WTC11 (cell line): ENCODE measurements around the gene TTC21A. TPM values are rescaled to one million over a fixed set of nuclear protein-coding genes. Genes with fewer than 3 reads are reported as not detected.

Experiments
- ATAC-seq: fragments of 200-7000 bp; cut with Tn5 transposase; 2 replicates; pipeline ENCODE4 v1.10.0; 2021; ENCODE audit warnings: mild to moderate bottlenecking, moderate library complexity
- CTCF ChIA-PET: fragments of 300-600 bp; sonication (Branson Sonifier 250); formaldehyde crosslinking; loops from one replicate; lab custom pipeline; 2021; ENCODE audit warnings: antibody characterized with exemption; lab: Charles Lee
- POLR2A ChIA-PET: fragments of 350-600 bp; sonication (Branson Sonifier 250); formaldehyde crosslinking; loops from one replicate; lab custom pipeline; 2021; ENCODE audit warnings: antibody characterized with exemption; lab: Charles Lee
- DNase-seq: peaks from one replicate; pipeline ENCODE4 v3.0.0; 2021; ENCODE audit warnings: low spot score
- H3K27ac Mint-ChIP-seq: 2 replicates; pipeline ENCODE4 v1.8.0; 2021; ENCODE audit warnings: mixed read lengths
- H3K27me3 Mint-ChIP-seq: 2 replicates; pipeline ENCODE4 v1.8.0; 2021; ENCODE audit warnings: low read depth, mild to moderate bottlenecking, moderate library complexity, mixed read lengths
- H3K36me3 Mint-ChIP-seq: 2 replicates; pipeline ENCODE4 v1.8.0; 2021; ENCODE audit warnings: mixed read lengths
- H3K4me1 Mint-ChIP-seq: 2 replicates; pipeline ENCODE4 v1.8.0; 2022; ENCODE audit warnings: mixed read lengths
- H3K4me3 Mint-ChIP-seq: 2 replicates; pipeline ENCODE4 v1.8.0; 2021; ENCODE audit warnings: mild to moderate bottlenecking, moderate library complexity, mixed read lengths
- H3K9me3 Mint-ChIP-seq: 2 replicates; pipeline ENCODE4 v1.8.0; 2021; ENCODE audit warnings: mixed read lengths
- CBFB ChIP-seq: sonication (generic); formaldehyde crosslinking; IDR thresholded peaks from 2 replicates; pipeline ENCODE4 v1.8.1; 2022; ENCODE audit warnings: mild to moderate bottlenecking, low read depth, missing genetic modification reagents
- HMGA2 ChIP-seq: fragments of 250-450 bp; sonication (Bioruptor Pico); IDR thresholded peaks from 2 replicates; pipeline ENCODE4 v1.4.0; 2021; ENCODE audit warnings: mild to moderate bottlenecking, moderate library complexity
- KAT7 ChIP-seq: sonication (generic); formaldehyde crosslinking; IDR thresholded peaks from 2 replicates; pipeline ENCODE4 v1.8.1; 2023; ENCODE audit warnings: missing genetic modification reagents, mild to moderate bottlenecking, borderline replicate concordance
- MXD4 ChIP-seq: fragments of 250-450 bp; sonication (Bioruptor Pico); IDR thresholded peaks from 2 replicates; pipeline ENCODE4 v1.8.0; 2021; ENCODE audit warnings: mild to moderate bottlenecking, moderate library complexity, borderline replicate concordance
- NFATC4 ChIP-seq: fragments of 250-450 bp; sonication (Bioruptor Pico); IDR thresholded peaks from 2 replicates; pipeline ENCODE4 v1.9.0; 2021; ENCODE audit warnings: mild to moderate bottlenecking
- NFYB ChIP-seq: sonication (generic); formaldehyde crosslinking; conservative IDR thresholded peaks from 2 replicates; pipeline ENCODE4 v1.8.0; 2022; ENCODE audit warnings: low read depth, missing genetic modification reagents
- PRRX2 ChIP-seq: fragments of 250-450 bp; sonication (Bioruptor Pico); IDR thresholded peaks from 2 replicates; pipeline ENCODE4 v1.8.0; 2021; ENCODE audit warnings: mild to moderate bottlenecking
- SMAD4 ChIP-seq: sonication (generic); formaldehyde crosslinking; IDR thresholded peaks from 2 replicates; pipeline ENCODE4 v1.8.0; 2022; ENCODE audit warnings: mild to moderate bottlenecking, missing genetic modification reagents
- SP1 ChIP-seq: sonication (generic); formaldehyde crosslinking; conservative IDR thresholded peaks from 2 replicates; pipeline ENCODE4 v1.8.1; 2022; ENCODE audit warnings: missing genetic modification reagents
- ZNF138 ChIP-seq: sonication (generic); formaldehyde crosslinking; conservative IDR thresholded peaks from 2 replicates; pipeline ENCODE4 v1.8.1; 2022; ENCODE audit warnings: mild to moderate bottlenecking, moderate library complexity, missing genetic modification reagents
- ZNF219 ChIP-seq: sonication (generic); formaldehyde crosslinking; IDR thresholded peaks from 2 replicates; pipeline ENCODE4 v1.8.0; 2023; ENCODE audit warnings: missing genetic modification reagents, mild to moderate bottlenecking, borderline replicate concordance
- ZNF263 ChIP-seq: sonication (generic); formaldehyde crosslinking; IDR thresholded peaks from 2 replicates; pipeline ENCODE4 v1.8.1; 2022; ENCODE audit warnings: low read depth, mild to moderate bottlenecking, moderate library complexity, missing genetic modification reagents
- ZNF396 ChIP-seq: fragments of 250-450 bp; sonication (Bioruptor Pico); IDR thresholded peaks from 2 replicates; pipeline ENCODE4 v1.8.0; 2021; ENCODE audit warnings: mild to moderate bottlenecking, moderate library complexity, borderline replicate concordance
- total RNA-seq: library from RNA; stranded (reverse); gene quantifications from 3 replicates; pipeline ENCODE4 v1.2.3, GENCODE V29; 2021
- TF ChIP-seq, protein P1 (sequence below): fragments of 250-450 bp; sonication (Bioruptor Pico); conservative IDR thresholded peaks from 2 replicates; pipeline ENCODE4 v1.9.0; 2021; ENCODE audit warnings: mild to moderate bottlenecking
- TF ChIP-seq, protein P2 (sequence below): sonication (generic); formaldehyde crosslinking; IDR thresholded peaks from 2 replicates; pipeline ENCODE4 v1.8.0; 2022; ENCODE audit warnings: mild to moderate bottlenecking, missing genetic modification reagents
- TF ChIP-seq, protein P3 (sequence below): sonication (generic); formaldehyde crosslinking; IDR thresholded peaks from 2 replicates; pipeline ENCODE4 v1.8.1; 2023; ENCODE audit warnings: mild to moderate bottlenecking, missing genetic modification reagents
- TF ChIP-seq, protein P4 (sequence below): fragments of 250-450 bp; sonication (Bioruptor Pico); IDR thresholded peaks from 2 replicates; pipeline ENCODE4 v1.9.0; 2021; ENCODE audit warnings: mild to moderate bottlenecking, borderline replicate concordance
- TF ChIP-seq, protein P5 (sequence below): sonication (generic); formaldehyde crosslinking; conservative IDR thresholded peaks from 2 replicates; pipeline ENCODE4 v1.8.1; 2022; ENCODE audit warnings: mild to moderate bottlenecking, missing genetic modification reagents
- TF ChIP-seq, protein P6 (sequence below): fragments of 250-450 bp; sonication (Bioruptor Pico); IDR thresholded peaks from 2 replicates; pipeline ENCODE4 v1.9.0; 2021; ENCODE audit warnings: moderate library complexity, mild to moderate bottlenecking, inconsistent platforms, borderline replicate concordance
- TF ChIP-seq, protein P7 (sequence below): sonication (generic); formaldehyde crosslinking; IDR thresholded peaks from 2 replicates; pipeline ENCODE4 v1.8.1; 2023; ENCODE audit warnings: mild to moderate bottlenecking, missing genetic modification reagents

The TTC21A gene
- total RNA-seq, 1 experiment from 2014 or later = 3.8 TPM

DNA sequence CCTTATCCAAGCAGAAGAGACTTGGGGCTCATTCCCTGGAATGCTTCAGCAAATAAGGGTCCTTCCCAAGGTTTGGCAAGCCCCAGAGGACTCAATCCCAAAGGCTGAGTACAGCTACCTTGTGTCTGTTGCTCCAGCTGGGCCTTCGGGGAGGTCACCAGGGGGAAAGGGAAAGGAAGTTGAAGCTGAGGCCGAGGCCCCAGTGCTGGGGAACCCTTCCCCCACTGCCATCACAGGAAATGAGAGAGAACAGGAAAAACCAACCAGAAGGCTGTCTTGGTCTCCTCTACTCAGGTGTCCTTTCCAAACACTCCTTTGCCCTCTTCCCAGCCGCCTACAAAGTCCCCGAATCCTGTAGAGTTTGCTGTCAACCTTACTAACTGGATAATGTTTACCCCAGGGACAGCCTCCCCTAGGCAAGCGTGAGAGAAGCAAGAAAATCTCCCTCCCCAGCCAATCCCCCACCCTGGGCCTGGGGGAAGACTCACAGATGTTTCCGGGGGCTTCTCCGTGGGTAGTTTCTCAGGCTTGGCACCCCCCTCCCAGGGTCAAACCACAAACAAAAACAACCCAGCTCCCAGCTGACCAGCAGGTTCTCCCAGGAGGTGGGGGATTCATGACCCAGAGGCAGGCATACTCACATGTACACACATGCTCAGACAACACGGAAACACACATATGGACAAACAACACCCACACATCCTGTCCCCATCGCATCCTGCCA, 40.4 kb downstream of the TTC21A start (continued):
- TF ChIP-seq, protein P1, sequence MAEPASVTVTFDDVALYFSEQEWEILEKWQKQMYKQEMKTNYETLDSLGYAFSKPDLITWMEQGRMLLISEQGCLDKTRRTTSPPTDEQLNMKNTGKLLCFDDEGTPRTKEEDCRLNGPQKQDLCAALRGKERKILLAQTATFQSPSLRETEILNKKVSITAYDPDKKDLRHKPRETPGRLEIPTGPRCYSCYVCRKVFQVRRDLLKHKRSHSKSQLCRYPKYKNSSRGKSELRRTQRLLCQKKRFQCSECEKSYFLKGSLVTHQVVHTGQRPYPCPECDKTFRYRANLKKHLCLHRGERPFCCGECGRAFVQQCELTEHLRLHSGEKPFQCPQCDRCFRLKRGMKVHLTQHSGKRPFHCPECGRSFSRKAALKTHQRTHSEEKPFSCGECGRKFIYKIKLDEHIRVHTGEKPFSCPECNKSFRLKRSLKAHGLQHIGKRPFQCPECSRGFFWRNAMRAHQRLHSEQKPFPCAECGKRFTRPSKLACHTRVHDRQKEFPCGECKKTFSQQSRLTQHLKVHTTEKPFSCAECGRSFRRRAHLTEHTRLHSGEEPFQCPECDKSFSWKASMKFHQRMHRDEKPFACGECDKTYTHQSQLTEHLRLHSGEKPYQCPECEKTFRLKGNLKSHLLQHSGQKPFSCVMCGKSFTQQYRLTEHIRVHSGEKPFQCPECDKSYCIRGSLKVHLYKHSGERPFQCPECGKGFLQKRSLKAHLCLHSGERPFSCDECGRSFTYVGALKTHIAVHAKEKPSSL = no peak

DNA sequence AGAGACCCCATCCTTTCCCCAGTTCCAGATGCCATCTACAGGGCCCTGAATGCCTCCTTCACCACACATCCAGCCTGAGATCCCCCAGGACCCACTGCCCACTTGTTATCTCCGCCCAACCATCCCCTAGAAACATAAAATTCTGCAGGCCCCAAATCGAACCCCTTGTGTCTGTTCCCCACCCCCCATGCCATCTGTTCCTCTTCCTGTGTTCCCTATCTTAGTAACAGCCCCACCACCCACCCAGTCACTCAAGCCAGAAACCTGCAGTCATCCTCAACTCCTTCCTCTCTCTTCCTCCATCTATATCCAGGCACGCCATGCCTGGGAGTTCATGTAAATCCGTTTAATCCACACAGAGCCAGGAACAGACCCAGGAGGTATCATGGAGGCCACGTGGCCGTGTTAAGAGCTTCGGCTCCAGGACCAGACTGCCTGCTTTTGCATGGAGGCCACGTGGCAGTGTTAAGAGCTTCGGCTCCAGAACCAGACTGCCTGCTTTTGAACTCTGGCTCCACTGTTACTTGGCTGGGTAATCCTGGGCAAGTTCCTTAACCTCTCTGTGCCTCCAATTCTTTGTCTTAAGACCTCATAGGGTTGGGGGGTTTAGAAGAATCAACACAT, 41.1 kb downstream of the TTC21A start:
- POLR2A ChIA-PET = no interaction called here
- ATAC-seq = no peak
- TF ChIP-seq SP1 (CRISPR knock-in tag) (no peak), HMGA2 (CRISPR knock-in tag) (no peak), CBFB (CRISPR knock-in tag) (no peak), ZNF138 (no peak), PRRX2 (no peak), NFATC4 (CRISPR knock-in tag) (no peak), ZNF396 (CRISPR knock-in tag) (no peak), NFYB (CRISPR knock-in tag) (no peak), MXD4 (no peak), ZNF219 (CRISPR knock-in tag) (no peak), SMAD4 (CRISPR knock-in tag) (no peak), KAT7 (no peak), ZNF263 (no peak)
- TF ChIP-seq, protein P2, sequence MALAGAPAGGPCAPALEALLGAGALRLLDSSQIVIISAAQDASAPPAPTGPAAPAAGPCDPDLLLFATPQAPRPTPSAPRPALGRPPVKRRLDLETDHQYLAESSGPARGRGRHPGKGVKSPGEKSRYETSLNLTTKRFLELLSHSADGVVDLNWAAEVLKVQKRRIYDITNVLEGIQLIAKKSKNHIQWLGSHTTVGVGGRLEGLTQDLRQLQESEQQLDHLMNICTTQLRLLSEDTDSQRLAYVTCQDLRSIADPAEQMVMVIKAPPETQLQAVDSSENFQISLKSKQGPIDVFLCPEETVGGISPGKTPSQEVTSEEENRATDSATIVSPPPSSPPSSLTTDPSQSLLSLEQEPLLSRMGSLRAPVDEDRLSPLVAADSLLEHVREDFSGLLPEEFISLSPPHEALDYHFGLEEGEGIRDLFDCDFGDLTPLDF (CRISPR knock-in tag) = no peak
- TF ChIP-seq, protein P3, sequence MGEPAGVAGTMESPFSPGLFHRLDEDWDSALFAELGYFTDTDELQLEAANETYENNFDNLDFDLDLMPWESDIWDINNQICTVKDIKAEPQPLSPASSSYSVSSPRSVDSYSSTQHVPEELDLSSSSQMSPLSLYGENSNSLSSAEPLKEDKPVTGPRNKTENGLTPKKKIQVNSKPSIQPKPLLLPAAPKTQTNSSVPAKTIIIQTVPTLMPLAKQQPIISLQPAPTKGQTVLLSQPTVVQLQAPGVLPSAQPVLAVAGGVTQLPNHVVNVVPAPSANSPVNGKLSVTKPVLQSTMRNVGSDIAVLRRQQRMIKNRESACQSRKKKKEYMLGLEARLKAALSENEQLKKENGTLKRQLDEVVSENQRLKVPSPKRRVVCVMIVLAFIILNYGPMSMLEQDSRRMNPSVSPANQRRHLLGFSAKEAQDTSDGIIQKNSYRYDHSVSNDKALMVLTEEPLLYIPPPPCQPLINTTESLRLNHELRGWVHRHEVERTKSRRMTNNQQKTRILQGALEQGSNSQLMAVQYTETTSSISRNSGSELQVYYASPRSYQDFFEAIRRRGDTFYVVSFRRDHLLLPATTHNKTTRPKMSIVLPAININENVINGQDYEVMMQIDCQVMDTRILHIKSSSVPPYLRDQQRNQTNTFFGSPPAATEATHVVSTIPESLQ (CRISPR knock-in tag) = no peak
- TF ChIP-seq, protein P4, sequence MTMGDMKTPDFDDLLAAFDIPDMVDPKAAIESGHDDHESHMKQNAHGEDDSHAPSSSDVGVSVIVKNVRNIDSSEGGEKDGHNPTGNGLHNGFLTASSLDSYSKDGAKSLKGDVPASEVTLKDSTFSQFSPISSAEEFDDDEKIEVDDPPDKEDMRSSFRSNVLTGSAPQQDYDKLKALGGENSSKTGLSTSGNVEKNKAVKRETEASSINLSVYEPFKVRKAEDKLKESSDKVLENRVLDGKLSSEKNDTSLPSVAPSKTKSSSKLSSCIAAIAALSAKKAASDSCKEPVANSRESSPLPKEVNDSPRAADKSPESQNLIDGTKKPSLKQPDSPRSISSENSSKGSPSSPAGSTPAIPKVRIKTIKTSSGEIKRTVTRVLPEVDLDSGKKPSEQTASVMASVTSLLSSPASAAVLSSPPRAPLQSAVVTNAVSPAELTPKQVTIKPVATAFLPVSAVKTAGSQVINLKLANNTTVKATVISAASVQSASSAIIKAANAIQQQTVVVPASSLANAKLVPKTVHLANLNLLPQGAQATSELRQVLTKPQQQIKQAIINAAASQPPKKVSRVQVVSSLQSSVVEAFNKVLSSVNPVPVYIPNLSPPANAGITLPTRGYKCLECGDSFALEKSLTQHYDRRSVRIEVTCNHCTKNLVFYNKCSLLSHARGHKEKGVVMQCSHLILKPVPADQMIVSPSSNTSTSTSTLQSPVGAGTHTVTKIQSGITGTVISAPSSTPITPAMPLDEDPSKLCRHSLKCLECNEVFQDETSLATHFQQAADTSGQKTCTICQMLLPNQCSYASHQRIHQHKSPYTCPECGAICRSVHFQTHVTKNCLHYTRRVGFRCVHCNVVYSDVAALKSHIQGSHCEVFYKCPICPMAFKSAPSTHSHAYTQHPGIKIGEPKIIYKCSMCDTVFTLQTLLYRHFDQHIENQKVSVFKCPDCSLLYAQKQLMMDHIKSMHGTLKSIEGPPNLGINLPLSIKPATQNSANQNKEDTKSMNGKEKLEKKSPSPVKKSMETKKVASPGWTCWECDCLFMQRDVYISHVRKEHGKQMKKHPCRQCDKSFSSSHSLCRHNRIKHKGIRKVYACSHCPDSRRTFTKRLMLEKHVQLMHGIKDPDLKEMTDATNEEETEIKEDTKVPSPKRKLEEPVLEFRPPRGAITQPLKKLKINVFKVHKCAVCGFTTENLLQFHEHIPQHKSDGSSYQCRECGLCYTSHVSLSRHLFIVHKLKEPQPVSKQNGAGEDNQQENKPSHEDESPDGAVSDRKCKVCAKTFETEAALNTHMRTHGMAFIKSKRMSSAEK (CRISPR knock-in tag) = no peak
- TF ChIP-seq, protein P5, sequence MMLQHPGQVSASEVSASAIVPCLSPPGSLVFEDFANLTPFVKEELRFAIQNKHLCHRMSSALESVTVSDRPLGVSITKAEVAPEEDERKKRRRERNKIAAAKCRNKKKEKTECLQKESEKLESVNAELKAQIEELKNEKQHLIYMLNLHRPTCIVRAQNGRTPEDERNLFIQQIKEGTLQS (CRISPR knock-in tag) = no peak
- TF ChIP-seq, protein P6, sequence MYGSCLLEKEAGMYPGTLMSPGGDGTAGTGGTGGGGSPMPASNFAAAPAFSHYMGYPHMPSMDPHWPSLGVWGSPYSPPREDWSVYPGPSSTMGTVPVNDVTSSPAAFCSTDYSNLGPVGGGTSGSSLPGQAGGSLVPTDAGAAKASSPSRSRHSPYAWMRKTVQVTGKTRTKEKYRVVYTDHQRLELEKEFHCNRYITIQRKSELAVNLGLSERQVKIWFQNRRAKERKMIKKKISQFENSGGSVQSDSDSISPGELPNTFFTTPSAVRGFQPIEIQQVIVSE (CRISPR knock-in tag) = no peak
- TF ChIP-seq, protein P1 = no peak
- TF ChIP-seq, protein P7, sequence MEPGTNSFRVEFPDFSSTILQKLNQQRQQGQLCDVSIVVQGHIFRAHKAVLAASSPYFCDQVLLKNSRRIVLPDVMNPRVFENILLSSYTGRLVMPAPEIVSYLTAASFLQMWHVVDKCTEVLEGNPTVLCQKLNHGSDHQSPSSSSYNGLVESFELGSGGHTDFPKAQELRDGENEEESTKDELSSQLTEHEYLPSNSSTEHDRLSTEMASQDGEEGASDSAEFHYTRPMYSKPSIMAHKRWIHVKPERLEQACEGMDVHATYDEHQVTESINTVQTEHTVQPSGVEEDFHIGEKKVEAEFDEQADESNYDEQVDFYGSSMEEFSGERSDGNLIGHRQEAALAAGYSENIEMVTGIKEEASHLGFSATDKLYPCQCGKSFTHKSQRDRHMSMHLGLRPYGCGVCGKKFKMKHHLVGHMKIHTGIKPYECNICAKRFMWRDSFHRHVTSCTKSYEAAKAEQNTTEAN = no peak

More for the DNA sequence above, 41.1 kb downstream of the TTC21A start:
- H3K4me3 Mint-ChIP-seq = peak overlapping the region; percentile 20; the same call in 1 of the 2 replicates
- peaks cover 23% of the 10 kb centered on the region for H3K36me3 Mint-ChIP-seq
- CTCF ChIA-PET = no interaction called here
- H3K27ac Mint-ChIP-seq = peak overlapping the region; percentile 16
- H3K4me1 Mint-ChIP-seq = peaks cover 66% of the 10 kb centered on the region
- no peak for DNase-seq
- H3K27me3 Mint-ChIP-seq = no peaks in the 10 kb centered on the region
- H3K9me3 Mint-ChIP-seq = no peaks in the 10 kb centered on the region
